GM12878 (cell line): Measurements from ENCODE around the gene PPP1R14B. TPM values are rescaled to one million over a fixed set of nuclear protein-coding genes. Genes with fewer than 3 reads are reported as not detected.

Experiments
- ATAC-seq: fragments of 200-7000 bp; cut with Tn5 transposase; 3 replicates; pipeline ENCODE4 v1.9.1; 2020; ENCODE audit warnings: mild to moderate bottlenecking, moderate library complexity
- BruUV-seq: library from RNA; stranded (reverse); fragments of 400-500 nt; replicated peaks from 2 replicates; lab custom pipeline; 2021; lab: Mats Ljungman, UMichigan
- CTCF ChIA-PET: fragments of 300-600 bp; sonication (Branson Sonifier 250); formaldehyde crosslinking; extraction: SDS; loops from one replicate; lab custom pipeline; 2021; ENCODE audit warnings: inconsistent platforms; lab: Yijun Ruan, JAX
- POLR2A ChIA-PET: fragments of 350-600 bp; formaldehyde crosslinking; extraction: SDS; loops from one replicate; lab custom pipeline; 2021; ENCODE audit warnings: inconsistent platforms; lab: Charles Lee
- RAD21 ChIA-PET: fragments of 300-600 bp; sonication (Branson Sonifier 250); formaldehyde crosslinking; loops from one replicate; lab custom pipeline; 2023; ENCODE audit warnings: antibody characterized with exemption; ENCODE audit not compliant: unreplicated experiment; lab: Charles Lee
- SMC1A ChIA-PET: fragments of 300-600 bp; sonication (Branson Sonifier 250); formaldehyde crosslinking; loops from one replicate; lab custom pipeline; 2023; ENCODE audit not compliant: unreplicated experiment, uncharacterized antibody; lab: Charles Lee
- DNase-seq: peaks from one replicate; pipeline ENCODE4 v3.0.0-alpha.2; 2011; ENCODE audit warnings: low read depth, low spot score
- FAIRE-seq: peaks from 3 replicates; lab custom pipeline; 2011; peaks lifted over from hg19 to GRCh38; lab: Jason Lieb, UNC
- H2AFZ ChIP-seq: 2 replicates; pipeline ENCODE4 v1.6.0; 2011; ENCODE audit warnings: low read depth, low read length, control low read depth; ENCODE audit not compliant: control insufficient read depth
- H3K27ac ChIP-seq: 2 replicates; pipeline ENCODE4 v1.5.1; 2011; ENCODE audit warnings: control low read depth; ENCODE audit not compliant: control insufficient read depth, insufficient read depth
- H3K27me3 ChIP-seq, 2 experiments: replicated peaks in 1 of 2; 2 replicates each; pipeline versions ENCODE4 v1.6.0 to v1.6.1; 2011; ENCODE audit warnings: low read length in 1 of 2; ENCODE audit not compliant: control insufficient read depth in 2 of 2, insufficient read depth in 2 of 2
- H3K36me3 ChIP-seq, 2 experiments: 2 replicates each; pipeline ENCODE4 v1.5.1; 2011; ENCODE audit warnings: low read length in 1 of 2; ENCODE audit not compliant: control insufficient read depth in 2 of 2, insufficient read depth in 2 of 2
- H3K4me1 ChIP-seq: 2 replicates; pipeline ENCODE4 v1.6.1; 2011; ENCODE audit warnings: mild to moderate bottlenecking, low read length, moderate library complexity, mixed read lengths; ENCODE audit not compliant: control insufficient read depth, insufficient read depth
- H3K4me2 ChIP-seq: 2 replicates; pipeline ENCODE4 v1.6.0; 2011; ENCODE audit warnings: control low read depth; ENCODE audit not compliant: control insufficient read depth, insufficient read depth
- H3K4me3 ChIP-seq: fragments of 200-600 bp; sonication (generic); 2 replicates; pipeline ENCODE4 v1.5.1; 2016
- H3K79me2 ChIP-seq: 2 replicates; pipeline ENCODE4 v1.6.0; 2011; ENCODE audit warnings: low read length; ENCODE audit not compliant: control insufficient read depth, insufficient read depth
- H3K9ac ChIP-seq: 2 replicates; pipeline ENCODE4 v1.8.0; 2011; ENCODE audit warnings: low read length, control low read depth, mixed read lengths; ENCODE audit not compliant: control insufficient read depth, insufficient read depth
- H3K9me3 ChIP-seq: replicated peaks from 3 replicates; pipeline ENCODE4 v1.5.1; 2011; ENCODE audit warnings: mild to moderate bottlenecking, low read length; ENCODE audit not compliant: control insufficient read depth, insufficient read depth
- H4K20me1 ChIP-seq: 2 replicates; pipeline ENCODE4 v1.6.0; 2011; ENCODE audit not compliant: control insufficient read depth, insufficient read depth
- ASH2L ChIP-seq: fragments of 300-600, 200-600 bp; sonication (generic); IDR thresholded peaks from 2 replicates; pipeline ENCODE4 v1.6.1; 2017; ENCODE audit warnings: low read depth, mild to moderate bottlenecking, borderline replicate concordance
- CHD4 ChIP-seq: fragments of 200-600 bp; sonication (generic); IDR thresholded peaks from 2 replicates; pipeline ENCODE4 v1.6.1; 2016; ENCODE audit warnings: mild to moderate bottlenecking
- FOS ChIP-seq: IDR thresholded peaks from 3 replicates; pipeline ENCODE4 v1.6.1; 2011; ENCODE audit warnings: borderline replicate concordance; ENCODE audit not compliant: insufficient read length; ENCODE audit errors: extremely low read depth
- HDGF ChIP-seq: fragments of 450-650 bp; IDR thresholded peaks from 2 replicates; pipeline ENCODE4 v1.6.1; 2016; ENCODE audit warnings: antibody characterized with exemption
- IKZF2 ChIP-seq, 2 experiments: fragments of 450-650 bp; IDR thresholded peaks; 2 replicates each; pipeline ENCODE4 v1.6.1; 2017; ENCODE audit warnings: mild to moderate bottlenecking in 2 of 2, moderate library complexity in 2 of 2
- KLF5 ChIP-seq: fragments of 450-650 bp; IDR thresholded peaks from 2 replicates; pipeline ENCODE4 v1.6.1; 2014; ENCODE audit warnings: mild to moderate bottlenecking; ENCODE audit not compliant: partially characterized antibody
- MEF2A ChIP-seq: IDR thresholded peaks from 2 replicates; pipeline ENCODE4 v1.6.1; 2011; ENCODE audit warnings: low read depth, mild to moderate bottlenecking, low read length, moderate library complexity; ENCODE audit not compliant: insufficient read depth
- MEF2B ChIP-seq: fragments of 450-650 bp; IDR thresholded peaks from 2 replicates; pipeline ENCODE4 v1.6.1; 2018; ENCODE audit warnings: mild to moderate bottlenecking, moderate library complexity; ENCODE audit not compliant: partially characterized antibody, poor library complexity, severe bottlenecking
- NFYB ChIP-seq: IDR thresholded peaks from 2 replicates; pipeline ENCODE4 v1.6.1; 2011; ENCODE audit warnings: low read depth, mild to moderate bottlenecking, low read length, improper control_type of control experiment, moderate library complexity; ENCODE audit not compliant: insufficient read depth
- NR2C1 ChIP-seq: fragments of 450-650 bp; IDR thresholded peaks from 2 replicates; pipeline ENCODE4 v1.6.1; 2017; ENCODE audit warnings: antibody characterized with exemption, mild to moderate bottlenecking, moderate library complexity
- RELA ChIP-seq: fragments of 450-650 bp; IDR thresholded peaks from 2 replicates; pipeline ENCODE4 v1.8.0; 2014; ENCODE audit warnings: borderline replicate concordance; ENCODE audit not compliant: partially characterized antibody
- RUNX3 ChIP-seq: IDR thresholded peaks from 2 replicates; pipeline ENCODE4 v1.6.1; 2012; ENCODE audit warnings: low read length, inconsistent platforms
- SIX5 ChIP-seq: IDR thresholded peaks from 2 replicates; pipeline ENCODE4 v1.6.1; 2011; ENCODE audit warnings: mild to moderate bottlenecking, low read depth, low read length, moderate library complexity; ENCODE audit not compliant: severe bottlenecking
- SPI1 ChIP-seq: IDR thresholded peaks from 2 replicates; pipeline ENCODE4 v1.6.1; 2011; ENCODE audit warnings: low read depth, mild to moderate bottlenecking, low read length, moderate library complexity, borderline replicate concordance; ENCODE audit not compliant: insufficient read depth
- STAT1 ChIP-seq: fragments of 450-650 bp; conservative IDR thresholded peaks from 2 replicates; pipeline ENCODE4 v1.6.1; 2014; ENCODE audit warnings: antibody characterized with exemption, mild to moderate bottlenecking
- ZBTB11 ChIP-seq: fragments of 450-650 bp; formaldehyde crosslinking; IDR thresholded peaks from 2 replicates; pipeline ENCODE4 v1.5.0; 2022; ENCODE audit warnings: mild to moderate bottlenecking, missing genetic modification characterization
- ZNF274 ChIP-seq: IDR thresholded peaks from one replicate; pipeline ENCODE4 v1.8.0; 2011; ENCODE audit not compliant: insufficient read length, insufficient read depth
- WGBS: methylation state at CpG from one replicate; pipeline ENCODE4 v1.1.6; 2016; ENCODE audit warnings: low lambda C conversion rate; ENCODE audit not compliant: insufficient replicate concordance, insufficient coverage; ENCODE audit errors: missing lambda C conversion rate; 5-methylcytosine and 5-hydroxymethylcytosine counted together
- in situ Hi-C: fragments of 300-500 bp; cut with MboI; formaldehyde crosslinking; loops from 9 replicates; pipeline ENCODE4 v1.14.3; 2018; ENCODE audit warnings: mixed read lengths
- intact Hi-C: fragments of 100-400 bp; cut with micrococcal nuclease; formaldehyde crosslinking; loops from one replicate; pipeline ENCODE4 v1.14.2; 2022; ENCODE audit not compliant: unreplicated experiment
- polyA plus RNA-seq, 11 experiments: library from polyadenylated mRNA; depleted of rRNA in 4 of 11; unstranded in 6 of 11; stranded (reverse) in 5 of 11; fragments of >200 nt; fragmentation: Nextera tagmentation in 4 of 11; fragmentation: Illumina TruSeq in 1 of 11; extraction: Ambion mirVana in 4 of 11; extraction: Trizol in 1 of 11; gene quantifications; 1 replicate in 1 of 11; 2 replicates in 10 of 11; pipeline versions ENCODE4 v1.2.1 to v1.2.3, GENCODE V29; 2011 to 2016; ENCODE audit warnings: inconsistent platforms in 2 of 11, missing spikeins in 2 of 11, low read depth in 1 of 11
- total RNA-seq, 4 experiments: library from RNA; depleted of rRNA in 3 of 4; stranded (reverse); fragments of >200 nt in 3 of 4; fragmentation: Illumina TruSeq in 1 of 4; extraction: Trizol in 1 of 4; gene quantifications; 2 replicates each; pipeline versions ENCODE4 v1.2.1 to v1.2.3, GENCODE V29; 2013 to 2021

Gene PPP1R14B
- total and polyA plus RNA-seq, 10 of the 15 experiments (the other 5 are each of a cell fraction or from before 2014, with no cell fraction given) = 8.4 to 283 (median 124) TPM

DNA sequence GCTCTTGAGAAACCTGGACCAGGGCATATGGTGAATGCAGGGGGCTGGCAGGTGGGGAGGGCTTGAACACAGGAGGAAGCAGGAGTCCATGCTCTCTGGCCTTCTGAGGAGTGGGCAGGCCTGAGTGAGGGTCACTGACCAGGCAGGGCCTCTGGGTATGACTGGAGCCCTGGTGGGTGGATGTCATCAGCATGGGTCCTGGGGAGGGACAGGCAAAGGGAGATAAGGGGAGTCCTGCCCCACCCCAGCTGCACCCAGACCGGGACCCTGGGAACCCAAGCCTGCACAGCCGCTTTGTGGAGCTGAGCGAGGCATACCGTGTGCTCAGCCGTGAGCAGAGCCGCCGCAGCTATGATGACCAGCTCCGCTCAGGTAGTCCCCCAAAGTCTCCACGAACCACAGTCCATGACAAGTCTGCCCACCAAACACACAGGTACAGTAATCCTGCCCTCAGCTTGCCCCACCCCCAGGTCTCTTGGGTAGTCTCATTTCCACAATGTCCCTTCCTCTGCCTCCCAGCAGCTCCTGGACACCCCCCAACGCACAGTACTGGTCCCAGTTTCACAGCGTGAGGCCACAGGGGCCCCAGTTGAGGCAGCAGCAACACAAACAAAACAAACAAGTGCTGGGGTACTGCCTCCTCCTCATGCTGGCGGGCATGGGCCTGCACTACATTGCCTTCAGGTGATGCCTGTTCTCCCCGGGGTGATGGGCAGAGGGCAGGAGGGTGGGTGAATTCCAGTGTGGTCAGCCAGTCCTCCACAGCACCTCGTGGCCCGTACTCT is 14.4 kb downstream of the PPP1R14B start (continued):
- TF ChIP-seq FOS (no peak), MEF2A (no peak), SPI1 (no peak), RELA (no peak), HDGF (no peak), STAT1 (no peak), NFYB (no peak), IKZF2 (IDR thresholded peaks at IDR 0.05) (no peak), KLF5 (no peak), RUNX3 (no peak), SIX5 (no peak), NR2C1 (no peak)

- H3K27me3 ChIP-seq = no peaks in the 10 kb centered on the region
- no peaks in the 10 kb centered on the region for H3K9me3 ChIP-seq
- intact Hi-C loops (no loop called here), in situ Hi-C loops (loop anchor here (25.0 kb wide), 1 partner anchor 1631 kb away; the partner anchor contains the start of genes CFL1, EFEMP2 and MUS81)
- 0 out of 2 replicates have a peak overlapping the region, but pooled peaks have one; percentile 13 for H3K4me2 ChIP-seq
- ChIA-PET SMC1A (no interaction called here), RAD21 (no interaction called here), CTCF (interaction anchor here (0.9 to 2.9 kb wide), 2 partner anchors 25 to 124 kb away, joined by 3 to 18 read pairs; partner anchors contain the start of gene FERMT3), POLR2A (interaction anchor here (0.6 to 9.7 kb wide), 8 partner anchors 8 to 255 kb away, joined by 3 to 77 read pairs (median 6); partner anchors contain the start of genes FERMT3, FKBP2 and PPP1R14B)
- BruUV-seq = no TSS peak
- H4K20me1 ChIP-seq = no peaks in the 10 kb centered on the region
- DNase-seq (no peak), FAIRE-seq (no peak), ATAC-seq (no peak)
- H3K27ac ChIP-seq = no peak overlapping the region; the same call in 1 of the 2 replicates
- no peak overlapping the region for H2AFZ ChIP-seq
- H3K9ac ChIP-seq = no peak overlapping the region; the same call in 1 of the 2 replicates
- peaks cover 41% of the 10 kb centered on the region for H3K4me1 ChIP-seq
- no peak overlapping the region; the same call in 1 of the 2 replicates for H3K4me3 ChIP-seq
- no peaks in the 10 kb centered on the region for H3K36me3 ChIP-seq
- 75% methylated on average over 7 of the region's 7 CpGs for WGBS
- H3K79me2 ChIP-seq = peaks cover 32% of the 10 kb centered on the region
- TF ChIP-seq MEF2B = no peak
- no peak for TF ChIP-seq ZNF274
- no peak for TF ChIP-seq CHD4
- no peak for TF ChIP-seq ZBTB11 (CRISPR knock-in tag)
- no peak for TF ChIP-seq ASH2L
These were observed 15.2 kb downstream of the PPP1R14B start for GRCh38 chr11:64231546-64231945.
